Tibial nerve (tissue), 4 donors: ENCODE results near the gene SH3BP2. TPM values are rescaled to one million over a fixed set of nuclear protein-coding genes. Genes with fewer than 3 reads are reported as not detected.

Experiments used
- DNase-seq, 2 donors: peaks; one replicate each; pipeline ENCODE4 v3.0.0-alpha.2; 2019; ENCODE audit warnings: low spot score in 2 of 2
- H3K27ac ChIP-seq, 4 donors: fragments of 200-600 bp; sonication (generic) in 3 of 4; one replicate each; pipeline ENCODE4 v1.5.1; 2017 to 2019; ENCODE audit warnings: mild to moderate bottlenecking in 1 of 4
- H3K27me3 ChIP-seq, 2 donors: fragments of 200-600 bp; sonication (generic) in 1 of 2; one replicate each; pipeline versions ENCODE4 v1.5.1 to v1.6.0; 2017 to 2019
- H3K36me3 ChIP-seq, 3 donors: fragments of 200-600 bp; sonication (generic); one replicate each; pipeline ENCODE4 v1.5.1; 2018 to 2019
- H3K4me1 ChIP-seq, 4 donors: fragments of 200-600 bp; sonication (generic) in 3 of 4; one replicate each; pipeline ENCODE4 v1.5.1; 2017 to 2019
- H3K4me3 ChIP-seq, 4 donors: fragments of 200-600 bp; sonication (generic) in 3 of 4; one replicate each; pipeline ENCODE4 v1.5.1; 2017 to 2019; ENCODE audit warnings: mild to moderate bottlenecking in 1 of 4, moderate library complexity in 1 of 4
- H3K9me3 ChIP-seq, 4 donors: fragments of 200-600 bp; sonication (generic) in 3 of 4; one replicate each; pipeline ENCODE4 v1.5.1; 2017 to 2019
- CTCF ChIP-seq, 5 experiments: fragments of 200-600 bp in 3 of 5; fragments of 450-650 bp in 2 of 5; sonication (generic) in 3 of 5; IDR thresholded peaks; one replicate each; pipeline ENCODE4 v1.5.1; 2016 to 2019; ENCODE audit warnings: antibody characterized with exemption in 5 of 5, mild to moderate bottlenecking in 3 of 5, moderate library complexity in 2 of 5
- EP300 ChIP-seq, 2 donors: sonication (generic); formaldehyde crosslinking; IDR thresholded peaks; one replicate each; pipeline ENCODE4 v1.6.1; 2017; ENCODE audit warnings: antibody characterized with exemption in 2 of 2, mild to moderate bottlenecking in 1 of 2
- POLR2A ChIP-seq, 2 donors: fragments of 450-650 bp; IDR thresholded peaks; one replicate each; pipeline ENCODE4 v1.6.1; 2017; ENCODE audit warnings: antibody characterized with exemption in 2 of 2, mild to moderate bottlenecking in 2 of 2, moderate library complexity in 2 of 2
- WGBS, 2 donors: methylation state at CpG; one replicate each; pipeline ENCODE4 v1.1.5; 2018; 5-methylcytosine and 5-hydroxymethylcytosine counted together
- total RNA-seq, 4 donors: library from RNA; depleted of rRNA; stranded (reverse); fragments of >200 nt; gene quantifications; one replicate each; pipeline ENCODE4 v1.1.0, GENCODE V29; 2016

The SH3BP2 gene
- total RNA-seq, 4 donors from 2014 or later: 70.5 to 161 (median 77.8) TPM

DNA sequence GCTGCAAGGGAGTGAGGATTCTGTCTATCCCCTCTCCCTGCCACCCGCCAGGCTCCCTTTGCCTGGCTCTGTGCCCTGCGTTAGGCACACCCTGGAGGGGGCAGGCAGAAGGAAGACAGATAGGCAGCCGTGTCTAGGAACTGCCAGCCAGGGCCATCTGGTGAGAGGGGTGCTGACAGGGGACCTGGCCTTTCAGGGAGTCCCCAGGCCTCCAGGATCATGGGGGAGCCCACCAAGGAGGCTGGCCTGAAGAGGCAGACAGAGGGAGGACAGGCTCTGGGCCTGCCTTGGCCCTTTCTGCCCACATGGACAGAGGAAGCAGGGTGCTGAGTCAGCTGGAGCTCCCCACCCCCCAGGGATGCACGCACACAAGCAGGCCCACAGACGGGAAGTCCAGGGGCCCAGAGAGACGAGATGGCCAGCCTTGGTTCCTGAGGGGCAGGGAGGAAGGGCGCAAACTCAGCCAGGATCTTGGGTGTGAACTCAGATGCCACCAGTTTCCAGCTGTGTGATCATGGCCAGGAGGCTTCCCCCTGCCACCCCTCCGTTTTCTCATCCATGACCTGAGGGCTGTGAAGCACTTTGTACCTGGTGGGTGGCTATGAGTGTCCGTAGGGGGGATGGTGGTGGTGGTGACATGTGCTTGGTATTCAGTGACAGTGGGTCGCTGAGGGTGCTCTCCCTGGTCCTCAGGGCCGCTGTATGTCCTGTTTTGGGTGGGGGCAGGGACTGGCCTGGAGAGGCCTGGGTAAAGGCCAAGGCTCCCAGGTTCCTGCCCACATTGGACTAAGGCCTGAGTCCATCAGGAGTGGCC lies 1.8 kb downstream of the SH3BP2 start:
- Histone ChIP-seq H3K9me3 (no peaks in the 10 kb centered on the region), H3K27ac (peak overlapping the region; percentile 48 to 96 (median 90)), H3K4me1 (peaks cover 0 to 88% (median 69%) of the 10 kb centered on the region in 4 donors), H3K27me3 (no peaks in the 10 kb centered on the region), H3K4me3 (peak overlapping the region; percentile 75 to 94 (median 84)), H3K36me3 (no peaks in the 10 kb centered on the region)
- 27 to 40% methylated on average over 9 to 10 of the region's 11 CpGs for WGBS, 2 donors
- peak; percentile 30 to 52 for DNase-seq
- TF ChIP-seq CTCF (IDR thresholded peaks at IDR 0.05) (no peak), EP300 (IDR thresholded peaks at IDR 0.05) (peak in 1 of 2 donors; percentile 49)

DNA sequence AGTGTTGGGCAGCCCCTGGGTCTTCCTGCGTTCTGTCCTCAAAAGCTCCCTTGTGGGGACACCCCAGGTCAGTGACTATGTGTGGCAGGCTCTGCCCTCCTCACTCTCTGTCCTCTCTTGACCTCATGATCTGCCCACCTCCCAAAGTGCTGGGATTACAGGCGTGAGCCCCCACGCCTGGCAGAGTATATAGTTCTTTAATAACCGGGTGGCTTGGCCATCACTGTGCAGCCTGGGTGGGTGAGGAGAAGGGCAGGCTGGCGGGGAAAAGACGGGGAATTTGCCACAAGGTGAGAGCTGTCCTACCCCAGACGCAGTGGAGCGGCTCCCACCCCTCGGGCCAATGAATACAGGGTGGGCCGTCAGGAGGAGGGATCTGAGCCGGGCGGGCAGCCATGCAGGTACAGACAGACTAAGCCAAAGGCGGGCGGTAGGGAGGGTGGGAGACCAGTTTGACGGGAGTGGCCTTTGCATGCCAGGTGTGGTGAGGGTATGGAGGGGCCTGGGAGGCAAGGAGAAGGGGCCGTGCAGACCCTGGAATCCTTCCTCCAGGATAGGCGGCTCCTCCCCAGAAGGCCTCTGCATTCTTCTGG lies 2.5 kb downstream of the SH3BP2 start:
- Histone ChIP-seq H3K4me3 (peak overlapping the region in 2 of 4 donors; percentile 91 to 94), H3K27ac (peak overlapping the region; percentile 48 to 96 (median 90)), H3K4me1 (peaks cover 0 to 95% (median 76%) of the 10 kb centered on the region in 4 donors), H3K27me3 (no peaks in the 10 kb centered on the region), H3K9me3 (no peaks in the 10 kb centered on the region), H3K36me3 (no peaks in the 10 kb centered on the region)
- TF ChIP-seq POLR2A (IDR thresholded peaks at IDR 0.05) (no peak), EP300 (IDR thresholded peaks at IDR 0.05) (no peak)
- 76 to 80% methylated on average over 17 of the region's 17 CpGs for WGBS, 2 donors
- peak in 1 of 2 donors; percentile 12 for DNase-seq

GRCh38 chr4:2795893-2796848 lies 3.3 kb downstream of the SH3BP2 start:
- H3K27me3 ChIP-seq: no peaks in the 10 kb centered on the region
- no peaks in the 10 kb centered on the region for H3K9me3 ChIP-seq
- peak in 1 of 2 donors; percentile 25 for DNase-seq
- peak overlapping the region; percentile 74 to 96 (median 90) for H3K27ac ChIP-seq
- 55 to 58% methylated on average over 21 to 27 of the region's 27 CpGs for WGBS, 2 donors
- no peaks in the 10 kb centered on the region for H3K36me3 ChIP-seq
- peaks cover 0 to 97% (median 83%) of the 10 kb centered on the region in 4 donors for H3K4me1 ChIP-seq
- TF ChIP-seq EP300 (IDR thresholded peaks at IDR 0.05) (peak in 1 of 2 donors; percentile 83), CTCF (IDR thresholded peaks at IDR 0.05) (no peak), POLR2A (IDR thresholded peaks at IDR 0.05) (no peak)
- peak overlapping the region in 1 of 4 donors; percentile 4 for H3K4me3 ChIP-seq

- Histone ChIP-seq H3K4me3 (peak overlapping the region in 1 of 4 donors; percentile 4), H3K36me3 (no peaks in the 10 kb centered on the region), H3K9me3 (no peaks in the 10 kb centered on the region), H3K4me1 (peaks cover 0 to 97% (median 89%) of the 10 kb centered on the region in 4 donors), H3K27me3 (no peaks in the 10 kb centered on the region), H3K27ac (peak overlapping the region; percentile 74 to 96 (median 90))
- no peak for TF ChIP-seq EP300 (IDR thresholded peaks at IDR 0.05)
- DNase-seq: peak in 1 of 2 donors; percentile 11
- 46 to 52% methylated on average over 11 to 13 of the region's 13 CpGs for WGBS, 2 donors
Measured at GRCh38 chr4:2796849-2797544, 4.1 kb downstream of the SH3BP2 start.

DNA sequence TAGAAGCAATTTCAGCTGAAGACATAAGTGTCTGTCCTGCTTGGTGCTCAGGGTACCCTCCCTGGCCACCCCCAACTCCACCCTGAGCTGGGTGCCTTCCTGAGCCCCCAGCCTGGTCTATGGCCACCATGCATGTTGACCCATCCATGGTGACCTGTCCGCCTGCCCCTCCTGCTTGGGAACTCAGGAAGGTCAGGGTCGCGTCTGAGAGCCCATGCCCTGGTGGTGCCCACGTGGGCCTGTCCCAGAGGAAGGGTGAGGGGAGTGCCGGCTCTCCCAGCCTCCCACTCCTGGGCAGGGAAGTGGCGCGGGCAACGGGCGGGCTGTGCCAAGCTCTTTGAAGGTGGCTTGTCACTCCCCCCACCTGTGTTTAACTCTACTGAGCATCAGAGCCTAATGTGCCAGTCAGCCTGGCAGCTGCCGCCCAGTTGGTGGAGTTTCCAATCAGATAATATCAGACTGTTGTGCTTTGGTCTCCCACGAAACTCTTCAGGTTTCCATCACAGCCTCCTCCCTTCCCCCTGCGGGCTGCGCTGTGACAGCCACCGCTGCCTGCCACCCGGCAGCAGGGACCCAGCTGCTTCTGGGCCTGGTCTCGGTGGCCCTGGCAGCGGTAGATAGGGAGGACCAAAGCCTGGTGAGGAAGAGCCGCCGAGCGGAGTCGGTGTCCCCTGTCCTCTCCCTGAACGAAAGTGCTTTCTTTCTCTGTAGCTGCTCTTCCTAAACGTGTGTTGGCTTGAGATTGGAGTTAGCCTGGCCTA lies 4.8 kb downstream of the SH3BP2 start:
- peak overlapping the region; percentile 74 to 96 (median 90) for H3K27ac ChIP-seq
- no peaks in the 10 kb centered on the region for H3K9me3 ChIP-seq
- peak in 1 of 2 donors; percentile 11 for DNase-seq
- H3K4me1 ChIP-seq: peaks cover 0 to 94% (median 90%) of the 10 kb centered on the region in 4 donors
- H3K4me3 ChIP-seq: peak overlapping the region in 1 of 4 donors; percentile 12
- no peak for TF ChIP-seq CTCF (IDR thresholded peaks at IDR 0.05)
- no peak for TF ChIP-seq EP300 (IDR thresholded peaks at IDR 0.05)
- no peak for TF ChIP-seq POLR2A (IDR thresholded peaks at IDR 0.05)
- 55 to 62% methylated on average over 16 to 23 of the region's 23 CpGs for WGBS, 2 donors
- no peaks in the 10 kb centered on the region for H3K27me3 ChIP-seq
- H3K36me3 ChIP-seq: no peaks in the 10 kb centered on the region
